Neural progenitor cell (in vitro differentiated cells): ENCODE measurements around the gene PLA2G6.

Experiments
- EZH2 ChIP-seq: fragments of 200-600 bp; sonication (generic); IDR thresholded peaks from 2 replicates; pipeline ENCODE4 v1.6.1; 2017; ENCODE audit warnings: antibody characterized with exemption, mild to moderate bottlenecking, moderate library complexity
- TF ChIP-seq, protein P1 (sequence below): fragments of 200-600 bp; sonication (generic); IDR thresholded peaks from 2 replicates; pipeline ENCODE4 v1.5.1; 2017; ENCODE audit warnings: antibody characterized with exemption, mild to moderate bottlenecking

DNA sequence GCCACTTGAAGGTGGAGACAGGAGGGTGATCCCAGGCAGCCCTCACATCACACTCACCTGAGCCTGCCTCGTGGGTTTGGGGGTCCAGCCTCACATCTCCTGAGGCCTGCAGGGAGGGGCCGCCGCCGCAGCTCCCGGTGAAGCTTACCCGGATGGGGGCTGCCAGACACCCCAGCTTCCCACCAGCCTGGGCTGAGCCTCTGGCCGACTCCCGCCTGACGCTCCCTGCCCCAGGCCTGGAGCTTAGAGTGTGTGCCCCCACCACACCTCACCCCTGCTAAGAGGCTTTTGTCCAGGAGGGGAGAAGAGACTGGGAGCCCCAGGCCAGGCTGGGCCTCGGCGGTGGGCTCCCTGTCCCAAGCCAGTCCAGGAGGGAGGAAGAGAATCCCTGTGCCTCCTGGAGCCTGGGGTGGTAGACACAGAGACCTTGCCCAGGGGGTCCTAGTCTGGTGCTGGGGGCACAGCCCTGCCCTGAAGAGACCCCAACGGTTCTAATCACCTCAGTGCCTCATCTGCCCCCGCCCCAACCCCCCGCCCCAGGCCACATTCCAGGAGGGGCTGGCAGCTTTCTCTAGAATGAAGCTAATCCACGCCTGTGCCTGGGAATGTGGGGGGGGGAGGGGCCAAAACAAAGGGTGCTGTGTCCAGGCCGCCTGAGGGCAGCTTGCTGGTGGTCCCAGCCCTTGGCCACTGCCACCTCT is 97.5 kb downstream of the PLA2G6 start, which contains the start of gene SLC16A8:
- TF ChIP-seq, protein P1, sequence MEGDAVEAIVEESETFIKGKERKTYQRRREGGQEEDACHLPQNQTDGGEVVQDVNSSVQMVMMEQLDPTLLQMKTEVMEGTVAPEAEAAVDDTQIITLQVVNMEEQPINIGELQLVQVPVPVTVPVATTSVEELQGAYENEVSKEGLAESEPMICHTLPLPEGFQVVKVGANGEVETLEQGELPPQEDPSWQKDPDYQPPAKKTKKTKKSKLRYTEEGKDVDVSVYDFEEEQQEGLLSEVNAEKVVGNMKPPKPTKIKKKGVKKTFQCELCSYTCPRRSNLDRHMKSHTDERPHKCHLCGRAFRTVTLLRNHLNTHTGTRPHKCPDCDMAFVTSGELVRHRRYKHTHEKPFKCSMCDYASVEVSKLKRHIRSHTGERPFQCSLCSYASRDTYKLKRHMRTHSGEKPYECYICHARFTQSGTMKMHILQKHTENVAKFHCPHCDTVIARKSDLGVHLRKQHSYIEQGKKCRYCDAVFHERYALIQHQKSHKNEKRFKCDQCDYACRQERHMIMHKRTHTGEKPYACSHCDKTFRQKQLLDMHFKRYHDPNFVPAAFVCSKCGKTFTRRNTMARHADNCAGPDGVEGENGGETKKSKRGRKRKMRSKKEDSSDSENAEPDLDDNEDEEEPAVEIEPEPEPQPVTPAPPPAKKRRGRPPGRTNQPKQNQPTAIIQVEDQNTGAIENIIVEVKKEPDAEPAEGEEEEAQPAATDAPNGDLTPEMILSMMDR: no peak
- TF ChIP-seq EZH2: no peak
